WI38 (cell line): ENCODE data around the gene SPAG16.

Experiments used
- H3K4me3 ChIP-seq: 2 replicates; pipeline ENCODE4 v1.5.1; 2011; ENCODE audit warnings: low read depth, mild to moderate bottlenecking, control low read depth, low read length
- CTCF ChIP-seq: IDR thresholded peaks from 2 replicates; pipeline ENCODE4 v1.5.1; 2012; ENCODE audit warnings: low read depth, mild to moderate bottlenecking, control low read depth, low read length

The SPAG16 gene

GRCh38 chr2:213251618-213252017, 32.6 kb upstream of the SPAG16 start:
- no peak overlapping the region for H3K4me3 ChIP-seq

GRCh38 chr2:213252206-213252605, 32.1 kb upstream of the SPAG16 start:
- no peak for TF ChIP-seq CTCF
- no peak overlapping the region for H3K4me3 ChIP-seq

More at GRCh38 chr2:213251618-213252017, 32.6 kb upstream of the SPAG16 start:
- TF ChIP-seq CTCF = 0 out of 2 replicates have a peak, but pooled peaks have one; percentile 13

GRCh38 chr2:213253162-213253561, 31.1 kb upstream of the SPAG16 start:
- no peak for TF ChIP-seq CTCF
- no peak overlapping the region for H3K4me3 ChIP-seq

GRCh38 chr2:213259266-213259665, 25.0 kb upstream of the SPAG16 start:
- no peak for TF ChIP-seq CTCF
- no peak overlapping the region for H3K4me3 ChIP-seq

- no peak overlapping the region for H3K4me3 ChIP-seq
- TF ChIP-seq CTCF = no peak
Observed at GRCh38 chr2:213261237-213261636, 23.0 kb upstream of the SPAG16 start.

- no peak overlapping the region for H3K4me3 ChIP-seq
- no peak for TF ChIP-seq CTCF
Observed at GRCh38 chr2:213261715-213262114, 22.5 kb upstream of the SPAG16 start.

GRCh38 chr2:213265679-213266078, 18.6 kb upstream of the SPAG16 start:
- no peak for TF ChIP-seq CTCF
- no peak overlapping the region for H3K4me3 ChIP-seq
